OCI-LY7 (cell line): Measurements from ENCODE around the gene IFFO2. TPM values are rescaled to one million over a fixed set of nuclear protein-coding genes. Genes with fewer than 3 reads are reported as not detected.

Experiments
- BruUV-seq: library from RNA; stranded (reverse); fragments of 400-500 nt; replicated peaks from 2 replicates; lab custom pipeline; 2021; lab: Mats Ljungman, UMichigan
- CTCF ChIA-PET: fragments of 300-600 bp; sonication (Branson Sonifier 250); formaldehyde crosslinking; loops from one replicate; lab custom pipeline; 2022; ENCODE audit warnings: antibody characterized with exemption; ENCODE audit not compliant: unreplicated experiment; lab: Charles Lee
- POLR2A ChIA-PET: fragments of 300-600 bp; sonication (Branson Sonifier 250); formaldehyde crosslinking; loops from one replicate; lab custom pipeline; 2022; ENCODE audit warnings: antibody characterized with exemption; lab: Charles Lee
- DNase-seq: peaks from one replicate; pipeline ENCODE4 v3.0.0-alpha.2; 2015; ENCODE audit warnings: low spot score
- H2AFZ ChIP-seq: fragments of 200-600 bp; sonication (generic), shearing (Covaris generic); 2 replicates; pipeline ENCODE4 v1.6.1; 2014; ENCODE audit warnings: mild to moderate bottlenecking, antibody characterized with exemption, low read length, moderate library complexity
- H3K27ac ChIP-seq: fragments of 200-600 bp; sonication (generic); 2 replicates; pipeline ENCODE4 v1.5.1; 2014; ENCODE audit warnings: mixed run types, low read depth, mild to moderate bottlenecking, moderate library complexity, low read length, inconsistent platforms; ENCODE audit not compliant: poor library complexity, severe bottlenecking
- H3K36me3 ChIP-seq: fragments of 200-600 bp; sonication (generic); 2 replicates; pipeline ENCODE4 v1.6.1; 2014; ENCODE audit warnings: mild to moderate bottlenecking, antibody characterized with exemption, low read length, moderate library complexity, mixed read lengths; ENCODE audit not compliant: insufficient read depth
- H3K4me1 ChIP-seq: fragments of 200-600 bp; sonication (generic); 2 replicates; pipeline ENCODE4 v1.5.1; 2014; ENCODE audit warnings: mild to moderate bottlenecking, low read length; ENCODE audit not compliant: insufficient read depth, poor library complexity, severe bottlenecking
- H3K4me2 ChIP-seq: fragments of 200-600 bp; sonication (generic); 2 replicates; pipeline ENCODE4 v1.6.1; 2014; ENCODE audit warnings: mild to moderate bottlenecking, low read length
- H3K4me3 ChIP-seq: fragments of 200-600 bp; sonication (generic); 2 replicates; pipeline ENCODE4 v1.5.1; 2014; ENCODE audit warnings: mild to moderate bottlenecking, low read depth, low read length; ENCODE audit not compliant: poor library complexity, severe bottlenecking
- H3K79me2 ChIP-seq: fragments of 200-600 bp; sonication (generic); 2 replicates; pipeline ENCODE4 v1.6.1; 2016; ENCODE audit warnings: low read depth, mild to moderate bottlenecking, low read length, moderate library complexity, mixed read lengths; ENCODE audit not compliant: insufficient read depth
- H3K9me2 ChIP-seq: fragments of 200-600 bp; sonication (generic); 2 replicates; pipeline ENCODE4 v1.6.1; 2016; ENCODE audit warnings: mild to moderate bottlenecking, low read length, mixed read lengths; ENCODE audit not compliant: insufficient read depth
- H3K9me3 ChIP-seq: fragments of 200-600 bp; sonication (generic); 2 replicates; pipeline ENCODE4 v1.6.1; 2014; ENCODE audit warnings: mild to moderate bottlenecking, mixed run types, low read length, mixed read lengths
- H4K20me1 ChIP-seq: fragments of 200-600 bp; sonication (generic); 2 replicates; pipeline ENCODE4 v1.6.1; 2014; ENCODE audit warnings: mild to moderate bottlenecking, antibody characterized with exemption, low read length, moderate library complexity, mixed read lengths; ENCODE audit not compliant: insufficient read depth
- EZH2phosphoT487 ChIP-seq: fragments of 200-600 bp; sonication (generic); IDR thresholded peaks from 2 replicates; pipeline ENCODE4 v1.6.1; 2018; ENCODE audit warnings: low read depth, borderline replicate concordance, mild to moderate bottlenecking, mixed run types, antibody characterized with exemption, low read length, moderate library complexity, mixed read lengths
- intact Hi-C: fragments of 100-400 bp; cut with micrococcal nuclease; formaldehyde crosslinking; loops from one replicate; pipeline ENCODE4 v1.10.0; 2022; ENCODE audit not compliant: unreplicated experiment
- total RNA-seq, 2 experiments: library from RNA; depleted of rRNA in 1 of 2; stranded (reverse); fragments of >200 nt in 1 of 2; shearing (Covaris generic) in 1 of 2; gene quantifications; 2 replicates each; pipeline ENCODE4 v1.2.3, GENCODE V29; 2014 to 2022
- TF ChIP-seq, protein P1 (sequence below): fragments of 200-600 bp; sonication (generic); conservative IDR thresholded peaks from 2 replicates; pipeline ENCODE4 v1.5.1; 2014; ENCODE audit warnings: mild to moderate bottlenecking, antibody characterized with exemption, low read length, moderate library complexity, mixed read lengths

Gene IFFO2
- total RNA-seq, 2 experiments from 2014 or later = 0.06 to 0.44 TPM

DNA sequence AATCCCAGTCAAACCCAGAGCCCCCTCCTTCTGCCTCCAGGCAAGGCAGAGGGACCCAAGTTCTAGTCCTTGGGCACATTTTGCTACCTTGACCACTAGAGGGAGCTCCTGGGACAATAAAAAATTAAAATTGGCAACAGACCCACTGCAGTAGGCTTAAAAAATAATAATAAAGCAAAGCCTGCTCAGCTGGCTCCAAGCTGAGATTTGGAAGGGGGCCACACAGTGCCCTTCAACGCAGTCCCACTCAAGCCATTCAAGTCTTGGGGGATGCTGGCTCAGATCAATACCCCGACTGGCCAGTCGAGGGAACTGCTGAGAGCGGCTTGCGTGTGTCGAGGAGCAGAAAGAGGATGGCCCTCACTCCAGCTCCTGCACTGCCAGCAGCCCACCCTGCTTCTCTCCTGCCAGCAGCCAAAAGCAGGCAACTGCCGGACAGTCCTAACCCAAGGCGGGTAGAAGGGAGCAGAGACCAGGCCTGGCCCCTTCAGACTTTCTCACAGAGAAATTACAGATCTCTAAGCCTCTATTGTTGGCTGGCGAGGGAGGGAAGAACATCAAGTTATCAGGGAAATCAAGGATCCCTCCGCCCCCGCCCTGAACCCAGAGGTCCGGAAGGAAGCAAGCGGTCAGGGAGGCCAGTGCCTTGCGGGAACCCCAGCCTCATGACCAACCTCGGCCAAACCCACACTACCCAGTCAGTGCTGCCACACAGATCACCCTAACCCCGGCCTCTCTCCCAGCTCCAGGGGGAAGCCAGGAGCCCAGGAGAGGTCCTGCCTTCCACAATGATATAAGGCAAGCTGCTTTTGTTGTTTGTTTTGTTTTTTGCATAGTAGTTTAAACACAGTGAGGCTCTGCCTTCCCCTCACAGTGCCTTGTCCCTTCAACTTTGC lies 49.2 kb downstream of the IFFO2 start:
- Histone ChIP-seq H3K4me1 (peaks cover 18% of the 10 kb centered on the region), H2AFZ (peak overlapping the region; percentile 68), H4K20me1 (no peaks in the 10 kb centered on the region), H3K4me3 (no peak overlapping the region), H3K27ac (no peak overlapping the region), H3K4me2 (0 out of 2 replicates have a peak overlapping the region, but pooled peaks have one; percentile 21), H3K79me2 (no peaks in the 10 kb centered on the region), H3K9me2 (no peaks in the 10 kb centered on the region), H3K9me3 (no peaks in the 10 kb centered on the region), H3K36me3 (no peaks in the 10 kb centered on the region)
- ChIA-PET POLR2A (no interaction called here), CTCF (no interaction called here)
- peak; percentile 72 for DNase-seq
- intact Hi-C loops = loop anchor here (5.0 to 10.0 kb wide), 2 partner anchors 188 to 205 kb away; no protein-coding TSS in a partner anchor
- TF ChIP-seq EZH2phosphoT487 = no peak
- TF ChIP-seq, protein P1, sequence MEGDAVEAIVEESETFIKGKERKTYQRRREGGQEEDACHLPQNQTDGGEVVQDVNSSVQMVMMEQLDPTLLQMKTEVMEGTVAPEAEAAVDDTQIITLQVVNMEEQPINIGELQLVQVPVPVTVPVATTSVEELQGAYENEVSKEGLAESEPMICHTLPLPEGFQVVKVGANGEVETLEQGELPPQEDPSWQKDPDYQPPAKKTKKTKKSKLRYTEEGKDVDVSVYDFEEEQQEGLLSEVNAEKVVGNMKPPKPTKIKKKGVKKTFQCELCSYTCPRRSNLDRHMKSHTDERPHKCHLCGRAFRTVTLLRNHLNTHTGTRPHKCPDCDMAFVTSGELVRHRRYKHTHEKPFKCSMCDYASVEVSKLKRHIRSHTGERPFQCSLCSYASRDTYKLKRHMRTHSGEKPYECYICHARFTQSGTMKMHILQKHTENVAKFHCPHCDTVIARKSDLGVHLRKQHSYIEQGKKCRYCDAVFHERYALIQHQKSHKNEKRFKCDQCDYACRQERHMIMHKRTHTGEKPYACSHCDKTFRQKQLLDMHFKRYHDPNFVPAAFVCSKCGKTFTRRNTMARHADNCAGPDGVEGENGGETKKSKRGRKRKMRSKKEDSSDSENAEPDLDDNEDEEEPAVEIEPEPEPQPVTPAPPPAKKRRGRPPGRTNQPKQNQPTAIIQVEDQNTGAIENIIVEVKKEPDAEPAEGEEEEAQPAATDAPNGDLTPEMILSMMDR = peak; percentile 96
- no TSS peak for BruUV-seq

DNA sequence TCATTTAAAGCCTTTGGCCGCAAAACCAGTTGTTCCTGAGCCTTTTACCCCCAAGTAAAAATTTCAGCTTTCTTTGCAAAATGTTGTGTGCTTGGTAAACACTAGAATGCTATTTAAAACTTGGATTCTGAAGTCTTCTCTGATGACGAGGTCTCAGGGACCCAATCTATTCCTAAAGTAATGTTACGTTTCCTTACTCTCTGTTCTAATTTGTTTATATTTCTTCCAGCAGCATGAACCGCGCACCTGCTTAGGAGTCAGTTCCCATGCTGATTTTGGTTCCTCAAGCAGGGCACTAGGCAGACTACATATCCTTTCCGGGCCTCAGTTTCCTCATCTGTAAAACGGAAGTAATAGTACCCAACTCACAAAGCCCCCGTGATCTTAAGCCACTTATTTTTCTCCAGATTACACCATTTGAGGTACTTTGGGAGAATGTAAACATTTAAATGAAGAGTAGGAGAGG lies 53.2 kb downstream of the IFFO2 start:
- Histone ChIP-seq H3K9me2 (no peaks in the 10 kb centered on the region), H3K27ac (no peak overlapping the region), H2AFZ (peak overlapping the region; percentile 89), H3K4me2 (peak overlapping the region; percentile 85), H3K4me1 (peaks cover 22% of the 10 kb centered on the region), H3K79me2 (no peaks in the 10 kb centered on the region), H3K36me3 (no peaks in the 10 kb centered on the region), H3K4me3 (peak overlapping the region; percentile 81), H3K9me3 (no peaks in the 10 kb centered on the region), H4K20me1 (no peaks in the 10 kb centered on the region)
- DNase-seq = peak; percentile 8
- BruUV-seq = no TSS peak
- intact Hi-C loops = loop anchor here (10.0 kb wide), 1 partner anchor 191 kb away; no protein-coding TSS in a partner anchor
- TF ChIP-seq, protein P1 = no peak
- TF ChIP-seq EZH2phosphoT487 = no peak
- ChIA-PET POLR2A (interaction anchor here (0.5 to 1.6 kb wide), 3 partner anchors 9 to 16 kb away, joined by 3 to 5 read pairs (median 4); no protein-coding TSS in a partner anchor), CTCF (no interaction called here)
